Heart right ventricle (tissue), 16 donors: Measurements from ENCODE around the gene FAM219B. TPM values are rescaled to one million over a fixed set of nuclear protein-coding genes. Genes with fewer than 3 reads are reported as not detected.

Experiments used
- ATAC-seq, 8 donors: fragments of 200-7000 bp; cut with Tn5 transposase; one replicate each; pipeline ENCODE4 v1.9.1; 2020; ENCODE audit warnings: mild to moderate bottlenecking in 8 of 8, moderate library complexity in 8 of 8, moderate number of reproducible peaks in 1 of 8
- DNase-seq, 2 donors: peaks; one replicate each; pipeline ENCODE4 v3.0.0-alpha.2; 2020
- H3K27ac ChIP-seq, 10 donors: fragments of 200-600 bp; sonication (generic) in 2 of 10; one replicate each; pipeline versions ENCODE4 v1.5.0 to v1.8.0; 2020 to 2022; ENCODE audit warnings: mild to moderate bottlenecking in 3 of 10
- H3K27me3 ChIP-seq, 7 donors: fragments of 200-600 bp; one replicate each; pipeline ENCODE4 v1.8.0; 2021 to 2022; ENCODE audit warnings: mild to moderate bottlenecking in 2 of 7
- H3K36me3 ChIP-seq, 9 donors: fragments of 200-600 bp; sonication (generic) in 1 of 9; one replicate each; pipeline versions ENCODE4 v1.5.0 to v1.8.0; 2020 to 2022; ENCODE audit warnings: mild to moderate bottlenecking in 2 of 9
- H3K4me1 ChIP-seq, 9 donors: fragments of 200-600 bp; sonication (generic) in 1 of 9; one replicate each; pipeline versions ENCODE4 v1.5.0 to v1.8.0; 2020 to 2022; ENCODE audit warnings: mild to moderate bottlenecking in 4 of 9
- H3K4me3 ChIP-seq, 10 donors: fragments of 200-600 bp; sonication (generic) in 2 of 10; one replicate each; pipeline versions ENCODE4 v1.5.0 to v1.8.0; 2020 to 2022; ENCODE audit warnings: mild to moderate bottlenecking in 7 of 10, moderate library complexity in 2 of 10
- H3K9me3 ChIP-seq, 11 donors: fragments of 200-600 bp in 10 of 11; sonication (generic) in 2 of 11; one replicate each; pipeline versions ENCODE4 v1.5.0 to v1.8.0; 2013 to 2022; ENCODE audit warnings: mild to moderate bottlenecking in 2 of 11, control low read depth in 1 of 11, moderate library complexity in 1 of 11
- CTCF ChIP-seq, 9 donors: fragments of 200-600 bp; sonication (generic) in 2 of 9; IDR thresholded peaks; one replicate each; pipeline versions ENCODE4 v1.5.0 to v1.8.0; 2021 to 2022; ENCODE audit warnings: antibody characterized with exemption in 9 of 9, mild to moderate bottlenecking in 5 of 9, moderate library complexity in 1 of 9
- WGBS, 2 donors: extraction: QIAGEN DNeasy Blood & Tissue Kit; methylation state at CpG; one replicate each; pipeline ENCODE4 v1.1.7; 2013; ENCODE audit warnings: inconsistent platforms in 1 of 2; 5-methylcytosine and 5-hydroxymethylcytosine counted together
- intact Hi-C, 10 donors: fragments of 100-400 bp; cut with DNase I; formaldehyde crosslinking; loops; one replicate each; pipeline versions ENCODE4 v1.11.1 to v1.14.2; 2022
- polyA plus RNA-seq, 2 donors: library from polyadenylated mRNA; stranded (reverse); fragments of 200-250 nt; gene quantifications; one replicate each; pipeline ENCODE4 v1.2.3, GENCODE V29; 2013
- total RNA-seq, 10 donors: library from RNA; stranded (reverse); fragmentation: NEBNext Ultra II Directional in 3 of 10; extraction: Animal tissue kit (Norgen Biotek cat#: 25700) in 3 of 10; gene quantifications; one replicate each; pipeline versions ENCODE4 v1.2.1 to v1.2.4, GENCODE V29; 2021 to 2023
- donor health status: Arrhythmogenic right ventricular cardiomyopathy.
- donor health status: ischemic (EF 13 %, LVEDD 7.1; RV severe dilation, severe dysfunction).
- donor health status: healthy with polysubstance abuse.
- donor health status: DM: no; HTN: yes; CAD: no.
- donor health status: DM: no; HTN: no; CAD: no.
- donor health status: ischemic (EF 25% LVEDD 6.9; RV normal size, moderate dysfunction).
- donor health status: ischemic (EF 25% LVEDD 5.7; RV mildly dilated, moderate dysfunction).
- donor health status: healthy.
- donor health status: DM: yes; HTN: yes; CAD: no.
- donor health status: Ischemic cardiomyopathy.
- donor health status: ischemic (EF 35%, LVEDD 5.7; RV mildly dilated, moderate dysfunction).
- donor health status: nonischemic (EF 11% LVEDD 7.7; RV severe dilation, severe dysfunction).
- donor health status: DM: yes; HTN: yes; CAD: no.
- donor health status: PGD.
- donor health status: ischemic (EF 29% LVEDD 5.4; RV normal size, mild dysfunction).
- donor health status: nonischemic (EF 23%, LVEDD 6.1; RV moderate dilation, normal function).

Gene FAM219B
- total and polyA plus RNA-seq, 12 donors: 27.1 to 159 (median 95.9) TPM

GRCh38 chr15:74902295-74903075 lies 4.2 kb downstream of the FAM219B start:
- intact Hi-C loops: loop anchor here in 3 of 10 donors (5.0 to 10.0 kb wide), 4 partner anchors 40 to 128 kb away; partner anchors contain the start of gene ULK3 (in 3 of the 3)
- 91 to 95% methylated on average over 4 of the region's 4 CpGs for WGBS, 2 donors
- peaks cover 7 to 75% (median 39%) of the 10 kb centered on the region in 9 donors for H3K36me3 ChIP-seq
- H3K27ac ChIP-seq: no peak overlapping the region
- peaks cover 10 to 46% (median 33%) of the 10 kb centered on the region in 9 donors for H3K4me1 ChIP-seq
- TF ChIP-seq CTCF (IDR thresholded peaks at IDR 0.05): no peak
- ATAC-seq (no peak), DNase-seq (no peak)
- no peaks in the 10 kb centered on the region for H3K27me3 ChIP-seq
- H3K4me3 ChIP-seq: no peak overlapping the region
- no peaks in the 10 kb centered on the region for H3K9me3 ChIP-seq

DNA sequence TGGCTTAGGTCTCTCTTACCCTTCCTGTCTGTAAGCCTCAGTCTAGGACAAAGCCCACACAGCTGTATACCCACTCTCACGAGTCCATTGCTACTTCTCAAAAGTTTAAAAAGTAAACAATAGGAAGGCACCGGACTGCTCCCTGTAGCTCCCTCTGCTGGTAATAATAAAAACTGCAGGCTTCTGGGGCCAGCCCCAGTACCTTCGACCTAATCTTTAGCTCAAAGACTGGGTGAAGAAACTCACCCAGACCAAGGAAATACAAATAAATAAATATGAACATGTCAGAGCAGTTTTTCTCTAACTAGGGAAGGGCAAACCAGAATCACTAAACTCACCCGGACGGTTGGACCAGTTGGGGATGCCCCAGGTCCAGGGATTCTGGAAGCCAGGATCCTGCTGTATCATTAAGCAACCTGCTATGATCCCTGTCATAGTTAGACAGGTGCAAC lies 5.0 kb downstream of the FAM219B start:
- DNase-seq (peak in 1 of 2 donors; percentile 47), ATAC-seq (peak in 6 of 8 donors; percentile 8 to 48 (median 22))
- intact Hi-C loops: loop anchor here in 3 of 10 donors (5.0 to 10.0 kb wide), 4 partner anchors 41 to 127 kb away; partner anchors contain the start of gene ULK3 (in 3 of the 3)
- peak; percentile 89 to 97 (median 94) for TF ChIP-seq CTCF (IDR thresholded peaks at IDR 0.05)
- Histone ChIP-seq H3K4me1 (peaks cover 10 to 49% (median 29%) of the 10 kb centered on the region in 9 donors), H3K27me3 (no peaks in the 10 kb centered on the region), H3K9me3 (no peaks in the 10 kb centered on the region), H3K36me3 (peaks cover 7 to 79% (median 39%) of the 10 kb centered on the region in 9 donors), H3K27ac (peak overlapping the region in 5 of 10 donors; percentile 18 to 57 (median 34)), H3K4me3 (no peak overlapping the region)
- WGBS, 2 donors: 13 to 18% methylated on average over 5 of the region's 5 CpGs

GRCh38 chr15:74897300-74897701 lies 9.3 kb downstream of the FAM219B start:
- Histone ChIP-seq H3K4me3 (no peak overlapping the region), H3K4me1 (peaks cover 0 to 44% (median 21%) of the 10 kb centered on the region in 9 donors), H3K9me3 (no peaks in the 10 kb centered on the region), H3K27me3 (no peaks in the 10 kb centered on the region), H3K36me3 (peaks cover under 1 to 81% (median 22%) of the 10 kb centered on the region in 9 donors), H3K27ac (peak overlapping the region in 2 of 10 donors; percentile 36 to 56)
- ATAC-seq (peak in 6 of 8 donors; percentile 40 to 85 (median 58)), DNase-seq (peak in 1 of 2 donors; percentile 27)
- WGBS, 2 donors: 56 to 71% methylated on average over 6 of the region's 6 CpGs
- no peak for TF ChIP-seq CTCF (IDR thresholded peaks at IDR 0.05)
- intact Hi-C loops: loop anchor here in 2 of 10 donors (10.0 kb wide), 1 partner anchor 52 kb away; the partner anchor contains the start of gene ULK3 (in 2 of the 2)

DNA sequence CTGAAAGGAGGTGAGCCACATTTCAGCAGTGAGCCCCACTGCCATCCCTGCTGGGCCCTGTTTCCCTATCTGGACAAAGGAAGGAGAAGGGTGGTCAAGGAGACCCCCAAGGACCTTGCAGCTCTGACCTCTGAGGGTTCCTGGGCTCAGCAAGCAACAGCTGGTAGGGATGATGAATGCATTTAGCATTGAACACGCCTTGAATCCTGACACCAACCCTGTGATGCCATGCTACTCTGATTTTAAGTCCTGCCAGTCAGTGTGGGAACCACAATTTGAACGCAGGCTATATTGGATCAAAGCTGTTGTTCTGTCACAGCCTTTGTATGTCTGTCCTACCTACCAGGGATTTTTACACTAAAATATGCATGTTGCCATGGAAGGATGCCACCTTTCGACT lies 10.3 kb downstream of the FAM219B start:
- ATAC-seq (no peak), DNase-seq (no peak)
- Histone ChIP-seq H3K27ac (peak overlapping the region in 1 of 10 donors; percentile 56), H3K36me3 (peaks cover 0 to 81% (median 20%) of the 10 kb centered on the region in 9 donors), H3K9me3 (no peaks in the 10 kb centered on the region), H3K27me3 (no peaks in the 10 kb centered on the region), H3K4me1 (peaks cover 0 to 44% (median 20%) of the 10 kb centered on the region in 9 donors), H3K4me3 (no peak overlapping the region)
- 91 to 96% methylated on average over 3 of the region's 3 CpGs for WGBS, 2 donors
- intact Hi-C loops: loop anchor here in 2 of 10 donors (10.0 kb wide), 1 partner anchor 52 kb away; the partner anchor contains the start of gene ULK3 (in 2 of the 2)
- no peak for TF ChIP-seq CTCF (IDR thresholded peaks at IDR 0.05)
